Lung (tissue), 12 donors: ENCODE data around the gene GBP7. TPM values are rescaled to one million over a fixed set of nuclear protein-coding genes. Genes with fewer than 3 reads are reported as not detected.

ENCODE experiments used
- ATAC-seq: fragments of 200-7000 bp; cut with Tn5 transposase; one replicate; pipeline ENCODE4 v1.9.1; 2020; ENCODE audit warnings: moderate number of reproducible peaks; ENCODE audit not compliant: insufficient read depth, low FRiP score
- DNase-seq, 3 donors: peaks; one replicate each; pipeline ENCODE4 v3.0.0-alpha.2; 2013 to 2017
- H3K27ac ChIP-seq, 2 donors: one replicate each; pipeline ENCODE4 v1.5.1; 2013; ENCODE audit warnings: mild to moderate bottlenecking in 2 of 2, moderate library complexity in 2 of 2, control low read depth in 1 of 2, inconsistent platforms in 1 of 2, low read depth in 1 of 2, low read length in 1 of 2
- H3K27me3 ChIP-seq, 3 donors: one replicate each; pipeline ENCODE4 v1.5.1; 2013; ENCODE audit warnings: low read length in 2 of 3; ENCODE audit not compliant: control insufficient read depth in 3 of 3, insufficient read depth in 3 of 3
- H3K36me3 ChIP-seq, 4 donors: one replicate each; pipeline ENCODE4 v1.5.1; 2013; ENCODE audit warnings: low read length in 4 of 4, mild to moderate bottlenecking in 1 of 4, moderate library complexity in 1 of 4; ENCODE audit not compliant: control insufficient read depth in 4 of 4, insufficient read depth in 4 of 4
- H3K4me1 ChIP-seq, 5 donors: one replicate each; pipeline ENCODE4 v1.5.1; 2013; ENCODE audit warnings: low read length in 5 of 5, mild to moderate bottlenecking in 2 of 5, moderate library complexity in 1 of 5; ENCODE audit not compliant: control insufficient read depth in 5 of 5, insufficient read depth in 5 of 5
- H3K4me3 ChIP-seq: one replicate; pipeline ENCODE4 v1.5.1; 2013; ENCODE audit warnings: mild to moderate bottlenecking, control low read depth, moderate library complexity
- H3K9ac ChIP-seq, 2 donors: one replicate each; pipeline ENCODE4 v1.5.1; 2013; ENCODE audit warnings: low read length in 2 of 2, control low read depth in 1 of 2; ENCODE audit not compliant: insufficient read depth in 1 of 2
- H3K9me3 ChIP-seq, 4 donors: one replicate each; pipeline ENCODE4 v1.5.1; 2013; ENCODE audit warnings: low read length in 3 of 4, mild to moderate bottlenecking in 1 of 4, moderate library complexity in 1 of 4; ENCODE audit not compliant: control insufficient read depth in 4 of 4, insufficient read depth in 3 of 4
- WGBS, 2 donors: extraction: QIAGEN DNeasy Blood & Tissue Kit; methylation state at CpG; one replicate each; pipeline ENCODE4 v1.1.7; 2013; 5-methylcytosine and 5-hydroxymethylcytosine counted together
- polyA plus RNA-seq, 2 donors: library from polyadenylated mRNA; stranded (reverse); fragments of 200-250 nt; gene quantifications; one replicate each; pipeline ENCODE4 v1.2.1, GENCODE V29; 2013
- total RNA-seq, 2 donors: library from RNA; depleted of rRNA in 1 of 2; stranded (reverse); fragments of >200 nt in 1 of 2; gene quantifications; one replicate each; pipeline ENCODE4 v1.2.1, GENCODE V29; 2014 to 2021
- TF ChIP-seq, protein P1 (sequence below): IDR thresholded peaks from 2 replicates; pipeline ENCODE4 v1.5.1; 2012; ENCODE audit warnings: mild to moderate bottlenecking; ENCODE audit errors: control extremely low read depth, extremely low read depth
- donor health status: control.
- donor health status: control.
- donor health status: Bipolar disorder and iron deficiency.
- donor health status: healthy.
- donor health status: DM: yes; HTN: yes; CAD: no.

GBP7 gene
- total and polyA plus RNA-seq, 4 donors, result 0.01 to 0.09 TPM; not detected in 2

- ATAC-seq, result no peak
- WGBS, 2 donors, result 88 to 90% methylated on average over 2 of the region's 2 CpGs
Measured at GRCh38 chr1:89143484-89143883, 32.3 kb downstream of the GBP7 start.

DNA sequence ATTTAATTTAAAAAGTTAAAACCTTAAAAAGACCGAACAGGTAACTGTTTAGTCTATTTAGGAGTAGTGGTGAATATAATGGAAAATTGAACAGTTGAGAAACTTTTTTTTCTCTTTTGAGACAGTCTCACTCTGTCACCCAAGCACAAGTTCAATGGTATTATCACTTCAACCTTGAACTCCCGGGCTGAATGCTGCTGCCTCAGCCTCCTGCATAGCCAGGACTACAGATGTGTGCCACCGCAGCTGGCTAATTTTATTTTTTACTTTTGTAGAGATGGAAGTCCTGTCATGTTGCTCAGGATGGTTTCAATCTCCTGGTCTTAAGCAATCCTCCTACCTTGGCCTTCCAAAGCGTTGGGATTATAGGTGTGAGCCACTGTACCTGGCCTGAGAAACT is 33.6 kb downstream of the GBP7 start:
- Histone ChIP-seq H3K4me3 (no peak overlapping the region), H3K36me3 (no peaks in the 10 kb centered on the region), H3K27me3 (no peaks in the 10 kb centered on the region), H3K27ac (no peak overlapping the region), H3K9ac (no peak overlapping the region), H3K4me1 (no peaks in the 10 kb centered on the region), H3K9me3 (peaks cover 0 to 3% (median 0%) of the 10 kb centered on the region in 4 donors)
- ATAC-seq, result no peak
- TF ChIP-seq, protein P1, sequence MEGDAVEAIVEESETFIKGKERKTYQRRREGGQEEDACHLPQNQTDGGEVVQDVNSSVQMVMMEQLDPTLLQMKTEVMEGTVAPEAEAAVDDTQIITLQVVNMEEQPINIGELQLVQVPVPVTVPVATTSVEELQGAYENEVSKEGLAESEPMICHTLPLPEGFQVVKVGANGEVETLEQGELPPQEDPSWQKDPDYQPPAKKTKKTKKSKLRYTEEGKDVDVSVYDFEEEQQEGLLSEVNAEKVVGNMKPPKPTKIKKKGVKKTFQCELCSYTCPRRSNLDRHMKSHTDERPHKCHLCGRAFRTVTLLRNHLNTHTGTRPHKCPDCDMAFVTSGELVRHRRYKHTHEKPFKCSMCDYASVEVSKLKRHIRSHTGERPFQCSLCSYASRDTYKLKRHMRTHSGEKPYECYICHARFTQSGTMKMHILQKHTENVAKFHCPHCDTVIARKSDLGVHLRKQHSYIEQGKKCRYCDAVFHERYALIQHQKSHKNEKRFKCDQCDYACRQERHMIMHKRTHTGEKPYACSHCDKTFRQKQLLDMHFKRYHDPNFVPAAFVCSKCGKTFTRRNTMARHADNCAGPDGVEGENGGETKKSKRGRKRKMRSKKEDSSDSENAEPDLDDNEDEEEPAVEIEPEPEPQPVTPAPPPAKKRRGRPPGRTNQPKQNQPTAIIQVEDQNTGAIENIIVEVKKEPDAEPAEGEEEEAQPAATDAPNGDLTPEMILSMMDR, result no peak
- DNase-seq, result no peak
- 96 to 97% methylated on average over 4 of the region's 4 CpGs for WGBS, 2 donors

More at GRCh38 chr1:89143484-89143883, 32.3 kb downstream of the GBP7 start:
- no peaks in the 10 kb centered on the region for H3K9me3 ChIP-seq
- TF ChIP-seq, protein P1, result no peak
- H3K36me3 ChIP-seq, result no peaks in the 10 kb centered on the region
- H3K4me3 ChIP-seq, result no peak overlapping the region
- no peak for DNase-seq
- no peak overlapping the region for H3K9ac ChIP-seq
- H3K4me1 ChIP-seq, result no peaks in the 10 kb centered on the region
- H3K27me3 ChIP-seq, result no peaks in the 10 kb centered on the region
- H3K27ac ChIP-seq, result no peak overlapping the region

DNA sequence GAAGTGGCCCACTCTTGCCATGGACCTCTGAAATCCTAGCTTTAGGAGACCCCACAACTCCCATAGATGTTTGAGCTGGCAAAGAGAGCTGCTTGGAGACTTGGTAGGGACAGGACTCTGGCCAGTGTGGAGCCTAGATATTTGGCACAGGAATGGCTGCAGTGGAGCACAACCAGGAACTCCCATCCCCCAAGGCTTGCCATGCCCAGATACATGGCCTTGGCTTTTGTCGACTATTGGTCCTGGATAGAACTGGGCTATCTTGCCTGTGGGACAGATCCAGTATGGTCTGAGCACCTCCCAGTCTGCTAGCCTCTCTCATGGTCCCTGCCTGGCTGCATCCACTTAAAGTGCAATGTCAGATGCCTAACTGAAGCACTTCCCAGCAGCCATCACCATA is 42.1 kb downstream of the GBP7 start:
- DNase-seq (no peak), ATAC-seq (no peak)
- H3K9me3 ChIP-seq, result peaks cover 0 to 3% (median 0%) of the 10 kb centered on the region in 4 donors
- H3K36me3 ChIP-seq, result no peaks in the 10 kb centered on the region
- no peak overlapping the region for H3K4me3 ChIP-seq
- no peak overlapping the region for H3K27ac ChIP-seq
- no peaks in the 10 kb centered on the region for H3K27me3 ChIP-seq
- H3K9ac ChIP-seq, result no peak overlapping the region
- TF ChIP-seq, protein P1, result no peak
- 90 to 96% methylated on average over 1 of the region's 1 CpG for WGBS, 2 donors
- H3K4me1 ChIP-seq, result peaks cover 0 to 5% (median 0%) of the 10 kb centered on the region in 5 donors

DNA sequence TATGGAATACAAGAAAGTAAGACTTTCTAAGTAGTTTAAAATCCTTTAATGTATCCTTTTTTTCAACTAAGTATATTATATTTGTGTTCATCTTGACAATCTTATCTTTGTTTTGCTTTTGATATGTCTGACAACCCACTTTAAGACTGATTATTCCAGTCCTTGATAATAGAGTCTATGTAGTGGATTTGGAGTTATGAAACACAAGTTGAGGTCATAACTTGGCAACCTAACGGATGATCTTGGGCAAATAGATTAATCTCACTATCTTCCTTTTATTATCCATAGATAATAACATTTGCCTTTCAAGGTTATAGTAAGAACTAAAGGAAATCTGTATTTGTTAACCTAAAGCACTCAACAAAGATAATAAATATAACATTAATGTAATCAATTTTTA is 45.1 kb downstream of the GBP7 start:
- peaks cover 0 to 6% (median 4%) of the 10 kb centered on the region in 5 donors for H3K4me1 ChIP-seq

More for the DNA sequence above, 45.1 kb downstream of the GBP7 start:
- WGBS, 2 donors, result 21 to 36% methylated on average over 1 of the region's 1 CpG
- DNase-seq (no peak), ATAC-seq (no peak)
- TF ChIP-seq, protein P1, result no peak
- H3K27ac ChIP-seq, result no peak overlapping the region
- no peak overlapping the region for H3K4me3 ChIP-seq
- no peaks in the 10 kb centered on the region for H3K27me3 ChIP-seq
- no peaks in the 10 kb centered on the region for H3K36me3 ChIP-seq
- H3K9me3 ChIP-seq, result no peaks in the 10 kb centered on the region
- H3K9ac ChIP-seq, result no peak overlapping the region
